Psoas muscle (tissue), 8 donors: ENCODE measurements around the gene LGR6. TPM values are rescaled to one million over a fixed set of nuclear protein-coding genes. Genes with fewer than 3 reads are reported as not detected.

Experiments used
- ATAC-seq, 4 donors: fragments of 200-7000 bp; cut with Tn5 transposase; one replicate each; pipeline ENCODE4 v1.9.1; 2020; ENCODE audit warnings: moderate library complexity in 3 of 4, mild to moderate bottlenecking in 2 of 4
- DNase-seq, 2 donors: peaks; one replicate each; pipeline ENCODE4 v3.0.0-alpha.2; 2020
- H3K27ac ChIP-seq: fragments of 200-600 bp; one replicate; pipeline ENCODE4 v1.8.0; 2022
- H3K27me3 ChIP-seq, 3 donors: fragments of 200-600 bp in 1 of 3; one replicate each; pipeline versions ENCODE4 v1.6.1 to v1.8.0; 2013 to 2022; ENCODE audit warnings: low read length in 2 of 3, mild to moderate bottlenecking in 2 of 3, moderate library complexity in 1 of 3; ENCODE audit not compliant: insufficient read depth in 3 of 3
- H3K36me3 ChIP-seq, 2 donors: fragments of 200-600 bp in 1 of 2; one replicate each; pipeline versions ENCODE4 v1.6.1 to v1.8.0; 2013 to 2022; ENCODE audit warnings: low read depth in 1 of 2, mild to moderate bottlenecking in 1 of 2, moderate library complexity in 1 of 2; ENCODE audit not compliant: insufficient read depth in 1 of 2
- H3K4me1 ChIP-seq: fragments of 200-600 bp; one replicate; pipeline ENCODE4 v1.8.0; 2022
- H3K4me3 ChIP-seq: fragments of 200-600 bp; one replicate; pipeline ENCODE4 v1.8.0; 2022; ENCODE audit warnings: mild to moderate bottlenecking
- H3K9me3 ChIP-seq: fragments of 200-600 bp; one replicate; pipeline ENCODE4 v1.8.0; 2022
- CTCF ChIP-seq: fragments of 200-600 bp; IDR thresholded peaks from one replicate; pipeline ENCODE4 v1.8.0; 2022; ENCODE audit warnings: antibody characterized with exemption
- WGBS, 3 donors: extraction: QIAGEN DNeasy Blood & Tissue Kit; methylation state at CpG; one replicate each; pipeline versions ENCODE4 v1.1.6 to v1.1.7; 2013; 5-methylcytosine and 5-hydroxymethylcytosine counted together
- intact Hi-C, 2 donors: fragments of 100-400 bp; cut with DNase I; formaldehyde crosslinking; loops; one replicate each; pipeline versions ENCODE4 v1.11.0 to v1.14.2; 2022
- polyA plus RNA-seq, 3 donors: library from polyadenylated mRNA; stranded (reverse); fragments of 200-250 nt; gene quantifications; one replicate each; pipeline ENCODE4 v1.2.3, GENCODE V29; 2013
- total RNA-seq, 4 donors: library from RNA; stranded (reverse); fragmentation: NEBNext Ultra II Directional in 2 of 4; extraction: Animal tissue kit (Norgen Biotek cat#: 25700) in 2 of 4; gene quantifications; one replicate each; pipeline versions ENCODE4 v1.2.1 to v1.2.4, GENCODE V29; 2021 to 2023
- donor health status: healthy with polysubstance abuse.
- donor health status: DM: no; HTN: no; CAD: no; lungs with moderate emphysema.
- donor health status: Bipolar disorder and iron deficiency.
- donor health status: healthy.
- donor health status: DM: yes; HTN: yes; CAD: no.
- donor health status: DM: no; HTN: no; CAD: no.
- donor health status: DM: no; HTN: no; CAD: no.
- donor health status: DM: yes; HTN: yes; CAD: no.

Gene LGR6
- total and polyA plus RNA-seq, 7 donors: 0.12 to 0.20 (median 0.16) TPM; not detected in 3

GRCh38 chr1:202276081-202276715, 82.6 kb downstream of the LGR6 start:
- no peak for ATAC-seq
- H3K4me3 ChIP-seq: no peak overlapping the region
- no peaks in the 10 kb centered on the region for H3K36me3 ChIP-seq
- H3K9me3 ChIP-seq: no peaks in the 10 kb centered on the region
- H3K4me1 ChIP-seq: no peaks in the 10 kb centered on the region
- no peak for DNase-seq
- intact Hi-C loops: loop anchor here in 1 of 2 donors (5.0 kb wide), 1 partner anchor 36 kb away; no protein-coding TSS in a partner anchor
- 87 to 96% (median 90%) methylated on average over 11 of the region's 11 CpGs for WGBS, 3 donors
- no peak for TF ChIP-seq CTCF
- no peaks in the 10 kb centered on the region for H3K27me3 ChIP-seq
- no peak overlapping the region for H3K27ac ChIP-seq

GRCh38 chr1:202276920-202277319, 83.3 kb downstream of the LGR6 start:
- no peak for ATAC-seq
- DNase-seq: no peak
- WGBS, 3 donors: 98% methylated on average over 3 of the region's 3 CpGs
- H3K4me3 ChIP-seq: no peak overlapping the region
- no peaks in the 10 kb centered on the region for H3K27me3 ChIP-seq
- H3K4me1 ChIP-seq: no peaks in the 10 kb centered on the region
- H3K36me3 ChIP-seq: no peaks in the 10 kb centered on the region
- intact Hi-C loops: loop anchor here in 1 of 2 donors (5.0 kb wide), 1 partner anchor 35 kb away; no protein-coding TSS in a partner anchor
- no peak for TF ChIP-seq CTCF
- H3K27ac ChIP-seq: no peak overlapping the region
- H3K9me3 ChIP-seq: no peaks in the 10 kb centered on the region

- no peaks in the 10 kb centered on the region for H3K9me3 ChIP-seq
- intact Hi-C loops: loop anchor here in 1 of 2 donors (5.0 kb wide), 1 partner anchor 34 kb away; no protein-coding TSS in a partner anchor
- no peak overlapping the region for H3K4me3 ChIP-seq
- ATAC-seq: no peak
- no peak for DNase-seq
- no peak overlapping the region for H3K27ac ChIP-seq
- WGBS, 3 donors: 82 to 89% (median 86%) methylated on average over 2 of the region's 2 CpGs
- H3K4me1 ChIP-seq: no peaks in the 10 kb centered on the region
- no peak for TF ChIP-seq CTCF
- no peaks in the 10 kb centered on the region for H3K27me3 ChIP-seq
- no peaks in the 10 kb centered on the region for H3K36me3 ChIP-seq
Observed at GRCh38 chr1:202278751-202279150, 85.2 kb downstream of the LGR6 start.

- intact Hi-C loops: loop anchor here in 1 of 2 donors (5.0 kb wide), 1 partner anchor 32 kb away; no protein-coding TSS in a partner anchor
- ATAC-seq: no peak
- H3K36me3 ChIP-seq: no peaks in the 10 kb centered on the region
- H3K27me3 ChIP-seq: no peaks in the 10 kb centered on the region
- no peaks in the 10 kb centered on the region for H3K4me1 ChIP-seq
- no peak overlapping the region for H3K27ac ChIP-seq
- DNase-seq: no peak
- no peak overlapping the region for H3K4me3 ChIP-seq
- no peak for TF ChIP-seq CTCF
- H3K9me3 ChIP-seq: no peaks in the 10 kb centered on the region
- 66 to 81% (median 66%) methylated on average over 2 of the region's 2 CpGs for WGBS, 3 donors
Observed at GRCh38 chr1:202279806-202280205, 86.2 kb downstream of the LGR6 start.

- no peak for ATAC-seq
- no peak overlapping the region for H3K4me3 ChIP-seq
- no peaks in the 10 kb centered on the region for H3K9me3 ChIP-seq
- H3K36me3 ChIP-seq: no peaks in the 10 kb centered on the region
- no peaks in the 10 kb centered on the region for H3K4me1 ChIP-seq
- H3K27me3 ChIP-seq: no peaks in the 10 kb centered on the region
- no peak overlapping the region for H3K27ac ChIP-seq
- intact Hi-C loops: no loop called here
- no peak for DNase-seq
- WGBS, 3 donors: 82 to 93% (median 89%) methylated on average over 7 of the region's 7 CpGs
- no peak for TF ChIP-seq CTCF
Observed at GRCh38 chr1:202280595-202280994, 87.0 kb downstream of the LGR6 start.
